NCI-H2196 (cell line): Measurements from ENCODE around the gene OR52E4.

Source experiments
- DNase-seq: peaks from one replicate; lab custom pipeline; 2025; ENCODE audit not compliant: unreplicated experiment; lab: John Stamatoyannopoulos, UW

The OR52E4 gene

DNA sequence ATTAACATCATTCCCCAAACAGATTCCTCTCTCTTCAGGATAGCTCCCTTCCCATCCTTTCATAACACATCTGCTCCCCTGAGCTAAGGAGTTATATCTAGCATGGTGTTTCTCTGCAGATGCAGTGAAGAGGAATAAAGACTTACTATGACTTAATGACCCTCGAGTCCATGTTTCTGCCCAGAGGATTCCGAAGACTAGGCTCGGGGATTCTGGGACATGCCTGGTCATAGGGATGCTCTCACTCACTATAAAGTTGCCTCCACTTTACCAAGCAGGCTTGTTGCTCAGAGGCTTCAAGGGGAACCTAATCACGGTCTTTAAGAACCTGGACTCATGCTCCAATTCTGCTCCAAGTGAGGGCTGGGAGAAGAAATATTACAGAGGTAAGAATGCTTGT lies at the start of gene OR52E4:
Gene OR52E4 (plus strand): TSS at position 301 of the 400 bp plus-strand sequence. CDS start 3,664 bp downstream, outside the sequence.
- DNase-seq = no peak

DNA sequence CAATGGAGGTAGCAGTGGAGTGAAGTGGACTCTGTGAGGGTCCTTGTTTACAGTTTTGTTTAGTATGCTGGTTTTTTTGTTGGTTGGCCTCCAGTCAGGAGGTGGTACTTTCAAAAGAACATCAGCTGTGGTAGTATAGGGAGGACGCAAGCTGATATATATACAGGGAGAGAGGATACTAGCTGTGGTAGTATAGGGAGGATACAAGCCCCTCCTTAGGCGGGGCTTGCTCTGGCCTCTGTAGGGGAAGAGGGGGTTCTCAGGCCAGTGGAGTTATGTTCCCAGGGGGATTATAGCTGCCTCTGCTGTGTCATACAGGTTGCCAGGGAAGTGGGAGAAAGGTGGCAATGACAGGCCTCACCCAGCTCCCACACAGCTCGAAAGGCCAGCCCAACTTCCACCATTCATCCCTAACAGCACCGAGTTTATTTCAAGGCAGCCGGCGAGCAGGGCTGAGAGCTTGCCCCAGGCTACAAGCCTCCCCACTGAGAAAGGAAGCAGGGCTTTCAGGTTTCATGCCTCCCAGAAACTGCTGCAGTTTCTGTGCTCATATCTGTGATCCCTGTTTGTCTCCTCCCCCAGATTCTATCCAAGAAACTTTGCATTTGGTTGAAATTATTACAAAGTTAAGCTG lies 49.1 kb upstream of the OR52E4 start:
- DNase-seq = no peak

DNA sequence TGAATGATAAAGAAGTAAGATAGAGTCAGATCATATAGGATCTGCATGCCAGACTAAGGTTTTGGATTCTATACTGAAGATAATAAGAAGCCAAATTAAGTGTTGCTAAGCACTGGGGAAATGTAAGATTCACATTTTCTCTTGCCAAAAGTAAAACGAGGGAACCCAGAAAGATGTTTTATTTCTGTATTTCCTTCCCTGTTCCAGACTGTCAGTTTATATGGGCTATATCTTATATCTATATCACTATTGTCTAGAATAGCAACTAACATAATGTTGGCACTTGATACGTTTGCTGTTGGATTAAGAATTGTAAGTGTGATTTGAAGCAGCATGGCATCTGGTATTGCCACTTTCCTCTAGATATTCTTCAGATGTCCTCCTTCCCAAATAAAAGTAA lies 47.0 kb upstream of the OR52E4 start:
- no peak for DNase-seq

DNA sequence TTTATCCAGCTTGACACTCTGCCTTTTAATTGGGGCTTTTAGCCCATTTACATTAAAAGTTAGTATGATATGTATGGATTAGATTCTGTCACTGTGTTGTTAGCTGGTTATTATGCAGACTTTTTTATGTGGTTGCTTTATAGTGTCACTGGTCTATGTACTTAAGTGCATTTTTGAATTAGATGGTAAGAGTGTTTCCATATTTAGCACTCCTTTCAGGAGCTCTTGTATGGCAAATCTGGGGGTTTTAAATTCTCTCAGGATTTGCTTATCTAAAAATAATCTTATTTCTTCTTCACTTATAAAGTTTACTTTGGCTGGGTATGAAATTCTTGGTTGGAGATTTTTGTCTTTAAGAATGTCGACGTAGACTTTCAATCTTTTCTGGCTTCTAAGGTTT lies 42.7 kb upstream of the OR52E4 start:
- DNase-seq = no peak

DNA sequence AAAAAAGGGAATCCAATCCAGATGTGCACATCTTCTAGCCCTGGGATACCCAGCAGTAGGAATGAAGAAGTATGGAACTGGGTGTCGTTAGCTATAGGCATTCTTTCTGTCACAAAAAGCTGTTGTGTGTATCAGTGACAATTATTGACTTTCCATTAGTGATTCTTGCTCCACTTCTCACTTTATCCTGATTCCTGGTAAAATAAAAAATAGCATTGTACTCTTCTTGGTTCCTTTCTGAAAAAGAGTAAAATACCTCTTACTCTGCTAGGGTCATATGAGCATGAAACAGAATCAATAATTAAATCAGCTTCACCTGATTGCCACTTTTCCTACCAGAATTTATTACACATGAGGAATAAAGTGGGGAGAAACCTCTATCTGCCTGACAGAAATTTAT lies 38.6 kb upstream of the OR52E4 start, which contains the start of gene OR52E6:
Gene OR52E6 (minus strand): TSS at position 101 of the 400 bp plus-strand sequence. CDS start 0 bp downstream, at position 101.
- DNase-seq = no peak

DNA sequence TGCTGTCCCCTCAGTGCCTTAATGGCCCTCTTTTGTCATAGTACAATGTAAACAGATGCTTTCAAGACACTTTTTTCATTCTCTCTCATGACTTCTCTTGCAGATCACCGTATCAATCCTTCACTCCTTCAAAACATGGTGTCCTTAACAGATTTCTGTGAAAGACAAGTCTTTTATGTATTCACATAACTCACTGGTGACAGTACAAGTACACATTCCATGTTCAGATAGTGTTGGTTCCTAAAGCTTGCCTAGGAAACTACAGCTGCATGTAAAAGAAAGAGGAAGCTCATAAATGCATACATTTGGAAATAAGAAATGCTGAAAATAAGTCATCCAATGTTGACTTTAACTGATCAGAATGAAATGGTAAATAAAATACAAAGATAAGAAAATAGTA lies 33.7 kb upstream of the OR52E4 start:
- no peak for DNase-seq

DNA sequence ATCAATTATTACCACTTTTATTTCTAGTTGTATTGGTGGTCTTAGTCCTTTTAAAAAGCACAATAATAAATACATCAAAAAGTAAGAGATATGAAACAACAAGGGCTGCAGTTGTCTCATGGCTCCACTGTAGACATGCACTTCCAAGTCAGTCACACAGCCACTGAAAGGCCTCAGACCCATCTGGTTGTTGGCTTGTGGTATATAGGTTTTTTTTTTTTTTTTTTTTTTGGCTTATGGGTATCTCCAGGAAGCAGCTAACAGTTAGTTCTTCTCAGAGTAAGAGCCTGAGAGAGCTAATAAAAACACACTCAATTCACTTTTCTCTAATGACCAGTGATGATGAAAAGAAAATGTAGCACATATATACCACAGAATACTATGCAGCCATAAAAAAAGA lies 32.7 kb upstream of the OR52E4 start:
- DNase-seq = no peak

DNA sequence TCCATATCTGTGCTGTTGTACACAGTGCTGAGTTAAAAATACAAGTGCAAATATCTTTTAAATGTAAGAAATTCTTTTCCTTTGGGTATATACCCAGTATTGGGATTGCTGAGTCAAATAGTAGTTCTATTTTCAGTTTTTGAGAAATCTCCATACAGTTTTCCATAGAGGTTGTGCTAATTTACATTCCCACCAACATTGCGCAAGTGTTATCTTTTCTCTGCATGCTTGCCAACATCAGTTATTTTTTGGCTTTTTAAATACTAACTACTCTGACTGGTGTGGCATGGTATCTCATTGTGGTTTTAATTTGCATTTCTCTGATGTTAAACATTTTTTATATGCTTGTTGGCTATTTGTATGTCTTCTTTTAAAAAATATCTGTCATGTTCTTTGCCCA lies 29.4 kb upstream of the OR52E4 start:
- no peak for DNase-seq

DNA sequence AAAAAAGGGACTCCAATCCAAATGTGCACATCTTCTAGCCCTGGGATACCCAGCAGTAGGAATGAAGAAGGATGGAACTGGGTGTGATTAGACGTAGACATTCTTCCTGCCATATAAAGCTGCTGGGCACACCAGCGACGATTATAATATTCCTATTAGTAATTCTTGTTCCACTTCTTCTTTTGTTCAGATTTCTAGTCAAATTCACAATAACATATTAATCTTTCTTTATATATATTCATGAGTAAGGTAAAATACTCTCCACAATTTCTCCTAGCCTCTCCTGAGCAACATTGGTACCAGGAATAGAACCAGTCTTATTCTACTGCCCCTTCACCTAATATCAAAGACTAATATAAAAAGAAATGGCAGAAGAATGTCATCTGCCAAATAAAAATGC lies 22.8 kb upstream of the OR52E4 start, which contains the start of gene OR52E8:
Gene OR52E8 (minus strand): TSS at position 101 of the 400 bp plus-strand sequence. CDS start 0 bp downstream, at position 101.
- DNase-seq = no peak

DNA sequence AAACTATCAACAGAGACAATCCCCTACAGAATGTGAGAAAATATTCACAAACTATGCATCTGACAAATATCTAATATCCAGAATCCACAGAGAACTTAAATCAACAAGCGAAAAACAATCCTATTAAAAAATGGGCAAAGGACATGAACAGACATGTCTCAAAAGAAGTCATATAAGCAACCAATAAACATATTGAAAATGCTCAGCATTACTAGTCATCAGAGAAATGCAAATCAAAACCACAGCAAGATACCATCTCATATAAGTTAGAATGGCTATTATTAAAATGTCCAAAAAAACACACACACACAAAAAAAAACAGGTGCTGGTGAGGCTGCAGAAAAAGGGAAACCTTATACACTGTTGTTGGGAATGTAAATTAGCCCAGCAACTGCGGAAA lies 14.6 kb upstream of the OR52E4 start:
- DNase-seq = no peak

DNA sequence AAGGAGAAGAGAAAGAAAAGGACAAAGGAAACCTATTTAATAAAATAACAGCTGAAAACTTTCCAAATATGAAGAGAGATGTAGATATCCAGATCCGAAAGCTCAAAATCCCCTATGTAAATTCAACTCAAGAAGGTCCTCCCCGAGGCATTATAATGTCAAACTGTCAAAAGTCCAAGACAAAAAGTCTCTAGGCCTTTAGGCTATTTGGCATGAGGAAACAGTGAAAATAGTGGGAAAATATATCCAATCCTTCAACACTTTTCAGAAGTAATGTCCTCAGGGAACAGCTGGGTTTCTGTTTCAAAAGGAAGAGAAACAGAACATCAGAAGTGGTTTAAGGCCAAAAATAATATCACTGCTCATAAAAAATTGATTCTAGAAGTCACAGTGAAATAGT lies 1.9 kb upstream of the OR52E4 start:
- DNase-seq = no peak

DNA sequence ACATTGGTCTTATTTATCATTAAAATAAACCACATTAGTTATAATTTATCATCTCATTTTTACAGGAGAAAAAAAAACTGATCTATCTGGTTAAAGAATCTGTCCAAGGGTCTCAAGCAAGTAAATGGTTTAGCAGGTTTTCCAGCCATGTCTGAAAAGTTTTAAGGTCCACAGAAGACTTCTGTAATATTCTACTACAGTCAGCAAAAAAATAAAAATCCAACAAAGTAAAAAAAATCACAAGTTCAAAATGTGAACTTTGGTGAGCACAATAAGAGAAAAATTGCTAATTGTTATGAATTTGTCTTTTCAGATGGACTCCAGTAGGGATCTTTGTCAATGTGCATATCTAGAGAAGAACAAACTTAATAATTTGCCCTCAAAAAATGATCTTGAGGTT lies 1.3 kb downstream of the OR52E4 start:
- DNase-seq = no peak

DNA sequence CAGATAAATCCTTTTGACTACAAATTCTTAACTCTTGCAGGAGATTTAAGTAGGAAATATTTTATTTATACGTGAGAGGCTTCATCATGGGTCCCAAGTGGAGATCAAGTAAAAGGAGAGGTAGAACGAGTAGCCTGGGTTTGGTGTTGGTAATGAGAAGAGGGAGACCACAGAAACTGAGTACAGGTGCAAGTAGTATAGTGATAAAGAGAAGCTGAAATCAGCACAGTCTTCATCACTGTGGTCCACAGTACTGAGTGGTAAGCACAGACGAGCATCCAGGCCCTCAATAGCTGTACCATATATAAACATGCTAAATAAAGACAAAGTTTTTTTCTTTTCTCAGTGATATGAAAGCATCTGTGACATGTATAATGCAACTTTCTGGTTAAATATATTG lies 6.7 kb downstream of the OR52E4 start:
- no peak for DNase-seq

DNA sequence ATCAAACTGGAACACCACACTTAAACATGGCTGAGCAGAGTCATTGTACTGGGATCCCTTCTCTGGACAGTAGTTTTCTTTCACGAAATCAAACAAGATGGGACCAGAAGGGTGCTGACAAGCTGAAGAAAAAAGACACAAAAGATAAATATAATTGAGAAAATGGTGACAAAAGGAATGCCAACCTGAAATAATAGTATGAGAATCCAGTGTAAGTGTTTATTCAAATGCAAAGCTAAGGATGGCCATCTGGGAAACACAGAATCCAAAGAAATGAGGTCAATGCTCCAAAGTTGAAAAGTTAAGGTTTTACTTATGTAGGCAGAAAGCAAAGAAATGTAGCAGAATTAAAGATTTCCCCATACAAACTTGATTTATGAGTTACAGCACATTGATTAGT lies 7.2 kb downstream of the OR52E4 start:
- no peak for DNase-seq

DNA sequence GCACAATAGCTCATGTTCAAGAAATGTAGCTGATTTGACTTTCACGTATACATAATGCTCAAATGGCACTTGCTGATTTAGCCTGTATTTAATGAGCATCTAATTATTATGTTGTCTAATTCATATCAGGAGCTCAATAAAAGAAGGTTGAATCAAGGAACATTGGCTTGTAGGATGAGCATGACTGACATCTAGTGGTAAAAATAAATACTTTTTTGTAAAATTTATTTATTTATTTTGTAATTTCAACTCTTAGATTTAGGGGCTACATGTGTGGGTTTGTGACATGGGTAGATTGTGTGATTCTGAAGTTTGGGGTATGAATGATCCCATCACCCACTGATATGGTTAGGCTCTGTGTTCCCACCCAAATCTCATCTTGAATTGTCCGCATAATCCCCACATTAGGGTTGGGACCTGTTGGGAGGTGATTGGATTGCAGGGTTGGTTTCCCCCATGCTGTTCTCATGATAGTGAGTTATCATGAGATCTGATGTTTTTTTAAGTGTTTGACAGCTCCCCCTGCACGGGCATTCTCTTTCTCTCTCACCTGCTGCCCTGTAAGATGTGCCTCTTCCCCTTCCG lies 10.9 kb downstream of the OR52E4 start:
- DNase-seq = peak; percentile 32

DNA sequence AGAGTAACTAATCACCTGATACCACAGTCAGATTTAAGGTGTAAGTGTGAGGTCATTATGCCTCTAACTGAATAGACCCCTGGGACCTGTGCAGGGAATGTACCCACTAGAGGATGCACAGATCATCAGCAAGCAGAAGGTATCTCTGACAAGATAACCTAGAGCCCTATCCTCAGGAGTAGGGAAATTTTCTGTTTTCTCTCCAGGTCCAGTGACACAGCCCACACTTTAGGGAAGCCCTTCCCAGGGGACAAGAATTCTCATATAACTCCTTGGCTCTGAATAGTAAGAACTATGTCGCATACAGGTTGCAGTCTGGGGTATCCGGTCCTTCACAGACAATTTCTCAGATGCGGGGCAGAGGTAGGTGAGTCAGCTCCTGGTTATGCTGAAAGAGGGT lies 12.5 kb downstream of the OR52E4 start, which contains the start of gene OR52E5:
Gene OR52E5 (plus strand): TSS at position 301 of the 400 bp plus-strand sequence. CDS start 7,569 bp downstream, outside the sequence.
- DNase-seq = no peak

DNA sequence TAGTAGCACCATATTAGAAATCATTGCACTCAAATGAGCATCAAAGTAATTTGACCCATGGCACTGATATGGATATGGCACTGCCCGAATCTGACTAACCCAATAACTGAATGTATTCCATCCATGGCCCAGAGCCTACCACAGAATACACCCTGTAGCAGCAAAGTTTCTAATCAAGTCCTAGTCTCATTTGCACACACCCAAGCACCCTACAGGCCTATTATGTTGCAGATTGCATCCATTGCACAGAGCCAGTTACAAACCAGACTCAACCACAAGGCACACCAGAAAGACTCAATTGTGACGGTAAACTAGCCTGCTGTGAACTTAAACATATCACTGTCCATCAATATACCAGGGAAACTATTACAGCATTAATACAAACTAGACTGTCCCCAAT lies 19.1 kb downstream of the OR52E4 start:
- DNase-seq = no peak

DNA sequence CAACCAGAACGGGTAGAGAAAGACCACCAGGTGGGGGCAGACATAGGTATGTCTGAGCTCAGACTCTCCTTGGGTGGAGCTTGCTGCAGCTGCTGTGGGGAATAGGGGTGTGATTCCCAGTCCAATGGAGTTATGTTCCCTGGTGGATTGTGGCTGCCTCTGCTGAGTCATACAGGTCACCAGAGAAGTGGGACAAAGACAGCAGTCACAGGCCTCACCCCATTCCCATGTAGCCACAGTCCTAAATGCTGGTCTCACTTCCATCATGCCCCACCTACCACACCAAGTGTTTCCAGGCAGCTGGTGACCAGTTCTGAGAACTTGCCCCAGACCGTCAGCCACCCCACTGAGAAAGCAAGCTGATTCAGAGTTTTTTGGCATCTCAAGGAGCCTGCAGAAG lies 30.1 kb downstream of the OR52E4 start:
- DNase-seq = no peak

DNA sequence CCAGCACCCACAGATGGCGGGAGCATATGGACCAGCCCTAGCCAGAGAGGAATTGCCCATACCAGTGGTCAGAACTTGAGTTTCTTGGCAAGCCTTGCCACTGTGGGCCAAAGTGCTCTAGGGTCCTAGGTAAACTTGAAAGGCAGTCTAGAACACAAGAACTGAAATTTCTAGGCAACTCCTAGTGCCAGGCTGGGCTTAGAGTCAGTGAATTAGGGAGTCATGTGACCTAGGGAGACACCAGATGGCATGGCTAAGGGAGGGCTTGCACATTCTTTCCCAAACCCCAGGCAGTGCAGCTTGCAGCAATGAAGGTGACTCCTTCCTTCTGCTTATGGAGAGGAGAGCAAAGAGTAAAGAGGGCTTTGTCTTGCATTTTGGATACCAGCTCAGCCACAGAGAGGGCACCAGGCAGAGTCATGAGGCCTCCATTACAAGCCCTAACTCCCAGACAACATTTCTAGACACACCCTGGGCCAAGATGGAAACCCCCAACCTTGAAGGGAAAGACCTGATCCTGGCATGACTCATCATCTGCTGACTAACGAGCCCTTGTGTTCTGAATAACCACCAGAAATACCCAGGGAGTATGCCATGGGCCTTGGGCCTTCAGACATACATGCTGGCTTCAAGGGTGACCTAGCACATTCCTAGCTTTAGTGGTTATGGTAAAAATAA lies 42.5 kb downstream of the OR52E4 start:
- DNase-seq = no peak

DNA sequence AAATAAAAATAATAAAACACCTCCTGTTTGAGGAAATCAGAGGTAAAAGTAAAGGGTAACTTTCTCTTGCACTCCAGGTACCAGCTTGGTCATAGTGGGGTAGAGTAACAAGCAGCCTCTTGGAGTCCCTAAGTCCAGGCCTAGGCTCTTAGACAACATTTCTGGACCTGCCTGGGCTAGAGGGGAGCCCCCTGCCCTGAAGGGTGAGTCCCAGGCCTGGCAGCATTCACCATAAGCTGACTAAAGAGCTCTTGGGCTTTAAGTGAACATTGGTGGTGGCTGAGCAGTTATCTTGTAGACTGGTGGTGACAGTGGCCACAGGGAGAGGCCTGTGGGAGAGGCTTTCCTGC lies 43.0 kb downstream of the OR52E4 start:
- DNase-seq = no peak

DNA sequence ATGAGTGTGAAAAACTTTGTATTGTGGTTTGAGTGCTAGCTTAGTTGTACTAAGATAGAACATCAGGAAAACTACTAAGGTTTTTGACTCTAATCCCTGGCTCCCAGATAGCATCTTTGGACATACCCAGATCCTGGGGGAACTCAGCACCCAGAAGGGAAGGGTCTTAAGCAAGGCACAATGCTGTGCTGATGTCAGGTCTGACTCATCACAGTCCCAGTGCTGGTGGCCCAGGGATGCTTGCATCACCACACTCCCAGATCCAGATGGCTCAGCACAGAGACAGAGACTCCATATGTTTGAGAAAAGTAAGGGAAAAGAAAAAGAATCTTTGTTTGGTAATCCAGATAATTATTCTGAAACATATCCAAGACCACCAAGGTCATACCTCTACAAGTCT lies 43.4 kb downstream of the OR52E4 start:
- DNase-seq = no peak

DNA sequence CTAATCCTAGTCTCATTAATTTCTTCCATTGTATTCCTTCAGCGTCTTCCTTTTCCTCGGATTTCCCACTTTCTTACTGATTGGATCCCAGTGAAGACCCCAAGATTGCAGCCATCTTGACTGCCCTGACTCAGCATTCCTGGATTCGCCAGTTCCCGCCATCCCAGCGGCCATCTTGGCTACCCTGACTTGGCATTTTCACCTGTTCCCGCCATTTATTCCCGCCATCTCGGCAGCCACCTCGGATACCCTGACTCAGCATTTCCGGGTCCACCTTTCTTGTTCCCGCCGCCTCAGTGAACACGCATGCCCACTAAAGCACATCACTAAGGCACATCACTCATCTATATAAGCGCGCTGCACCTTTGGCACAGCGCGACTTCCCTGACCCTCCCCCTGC lies 47.8 kb downstream of the OR52E4 start:
- DNase-seq = no peak
